Measurements from ENCODE around the gene TMEM144.

DNA sequence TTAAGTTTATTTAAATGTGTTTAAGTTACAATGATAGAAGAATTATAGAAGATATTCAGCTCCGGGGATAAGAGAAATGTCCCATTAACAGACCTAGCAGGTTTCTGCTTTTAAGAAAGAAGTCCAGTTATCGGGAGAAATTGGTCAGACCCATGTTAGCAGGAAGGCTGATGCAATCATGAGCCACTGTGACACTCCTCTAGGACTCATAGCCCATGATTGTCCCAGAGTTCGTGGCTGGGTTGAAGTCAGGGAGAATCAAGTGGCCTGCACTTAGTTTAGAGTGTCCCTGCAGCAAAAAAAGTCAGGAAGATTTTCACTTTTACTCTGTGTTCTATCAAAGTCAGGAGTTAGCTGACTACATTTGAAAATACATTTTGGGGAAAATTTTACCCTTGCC is 72.0 kb downstream of the TMEM144 start:
- TF ChIP-seq CTCF (IDR thresholded peaks at IDR 0.05; ENCODE audit: low read depth, low read length) (no peak), MAX (IDR thresholded peaks at IDR 0.05; ENCODE audit: low read depth, low read length) (no peak), POLR2A (IDR thresholded peaks at IDR 0.05; ENCODE audit: extremely low read depth, insufficient read length) (no peak)

Data from NB4 (cell line).